HL-60 (cell line): ENCODE results near the gene EFS.

Experiments used
- GABPA ChIP-seq: IDR thresholded peaks from 2 replicates; pipeline ENCODE4 v1.6.1; 2012; ENCODE audit warnings: low read depth
- POLR2AphosphoS5 ChIP-seq: IDR thresholded peaks from 2 replicates; pipeline ENCODE4 v1.6.1; 2012; ENCODE audit warnings: low read depth
- SPI1 ChIP-seq: IDR thresholded peaks from 2 replicates; pipeline ENCODE4 v1.6.1; 2012; ENCODE audit warnings: low read depth, mild to moderate bottlenecking, borderline replicate concordance
- TF ChIP-seq, protein P1 (sequence below): IDR thresholded peaks from one replicate; pipeline ENCODE4 v1.5.1; 2011; ENCODE audit warnings: low read length, control low read depth, inconsistent platforms; ENCODE audit not compliant: insufficient read depth
- TF ChIP-seq, protein P2 (sequence below): IDR thresholded peaks from 2 replicates; pipeline ENCODE4 v1.6.1; 2012; ENCODE audit warnings: low read depth; ENCODE audit not compliant: insufficient replicate concordance

DNA sequence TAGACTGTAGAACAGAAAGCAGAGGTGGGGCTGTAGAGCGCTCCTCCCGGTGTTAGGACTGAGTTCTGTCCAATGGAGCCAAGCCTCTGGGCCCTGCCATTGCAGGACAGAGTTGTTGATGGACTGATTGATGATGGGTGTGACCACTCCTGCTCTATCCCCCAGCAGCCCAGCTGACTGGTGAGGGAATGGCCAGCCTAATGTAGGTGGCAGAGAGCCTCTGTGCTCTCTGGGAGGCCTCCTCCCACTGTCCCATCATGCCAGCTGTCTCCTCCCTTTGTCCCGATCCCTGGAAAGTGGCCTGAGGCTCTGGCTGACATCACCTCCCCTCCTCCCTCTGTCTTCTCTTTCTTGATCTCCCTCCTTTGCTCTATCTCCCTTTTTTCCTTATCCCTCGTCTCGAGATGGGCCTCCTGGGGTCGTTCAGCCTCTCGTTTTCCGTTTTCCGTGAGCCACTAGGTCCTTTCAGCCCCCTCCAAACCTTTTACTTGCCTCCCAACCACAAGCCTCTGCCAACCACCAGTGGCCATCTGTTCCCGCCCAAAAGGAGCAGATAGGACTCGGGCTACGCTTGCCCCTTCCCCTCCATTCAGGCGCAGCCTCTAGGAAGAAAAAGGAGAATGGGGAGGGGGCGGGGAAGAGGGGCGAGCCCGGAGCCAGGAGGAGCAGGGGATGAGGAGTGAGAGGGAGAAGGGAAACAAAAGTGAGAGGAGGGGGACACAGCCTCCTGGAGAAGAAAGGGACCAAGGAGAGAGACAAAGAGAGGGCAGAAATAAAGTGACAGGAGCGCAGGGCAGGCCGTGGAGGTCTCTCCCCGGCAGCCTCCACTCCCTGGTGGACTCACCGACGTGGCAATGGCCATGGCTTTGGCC lies 572 bp downstream of the EFS start:
- no peak for TF ChIP-seq POLR2AphosphoS5
- TF ChIP-seq, protein P1, sequence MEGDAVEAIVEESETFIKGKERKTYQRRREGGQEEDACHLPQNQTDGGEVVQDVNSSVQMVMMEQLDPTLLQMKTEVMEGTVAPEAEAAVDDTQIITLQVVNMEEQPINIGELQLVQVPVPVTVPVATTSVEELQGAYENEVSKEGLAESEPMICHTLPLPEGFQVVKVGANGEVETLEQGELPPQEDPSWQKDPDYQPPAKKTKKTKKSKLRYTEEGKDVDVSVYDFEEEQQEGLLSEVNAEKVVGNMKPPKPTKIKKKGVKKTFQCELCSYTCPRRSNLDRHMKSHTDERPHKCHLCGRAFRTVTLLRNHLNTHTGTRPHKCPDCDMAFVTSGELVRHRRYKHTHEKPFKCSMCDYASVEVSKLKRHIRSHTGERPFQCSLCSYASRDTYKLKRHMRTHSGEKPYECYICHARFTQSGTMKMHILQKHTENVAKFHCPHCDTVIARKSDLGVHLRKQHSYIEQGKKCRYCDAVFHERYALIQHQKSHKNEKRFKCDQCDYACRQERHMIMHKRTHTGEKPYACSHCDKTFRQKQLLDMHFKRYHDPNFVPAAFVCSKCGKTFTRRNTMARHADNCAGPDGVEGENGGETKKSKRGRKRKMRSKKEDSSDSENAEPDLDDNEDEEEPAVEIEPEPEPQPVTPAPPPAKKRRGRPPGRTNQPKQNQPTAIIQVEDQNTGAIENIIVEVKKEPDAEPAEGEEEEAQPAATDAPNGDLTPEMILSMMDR: no peak
- TF ChIP-seq, protein P2, sequence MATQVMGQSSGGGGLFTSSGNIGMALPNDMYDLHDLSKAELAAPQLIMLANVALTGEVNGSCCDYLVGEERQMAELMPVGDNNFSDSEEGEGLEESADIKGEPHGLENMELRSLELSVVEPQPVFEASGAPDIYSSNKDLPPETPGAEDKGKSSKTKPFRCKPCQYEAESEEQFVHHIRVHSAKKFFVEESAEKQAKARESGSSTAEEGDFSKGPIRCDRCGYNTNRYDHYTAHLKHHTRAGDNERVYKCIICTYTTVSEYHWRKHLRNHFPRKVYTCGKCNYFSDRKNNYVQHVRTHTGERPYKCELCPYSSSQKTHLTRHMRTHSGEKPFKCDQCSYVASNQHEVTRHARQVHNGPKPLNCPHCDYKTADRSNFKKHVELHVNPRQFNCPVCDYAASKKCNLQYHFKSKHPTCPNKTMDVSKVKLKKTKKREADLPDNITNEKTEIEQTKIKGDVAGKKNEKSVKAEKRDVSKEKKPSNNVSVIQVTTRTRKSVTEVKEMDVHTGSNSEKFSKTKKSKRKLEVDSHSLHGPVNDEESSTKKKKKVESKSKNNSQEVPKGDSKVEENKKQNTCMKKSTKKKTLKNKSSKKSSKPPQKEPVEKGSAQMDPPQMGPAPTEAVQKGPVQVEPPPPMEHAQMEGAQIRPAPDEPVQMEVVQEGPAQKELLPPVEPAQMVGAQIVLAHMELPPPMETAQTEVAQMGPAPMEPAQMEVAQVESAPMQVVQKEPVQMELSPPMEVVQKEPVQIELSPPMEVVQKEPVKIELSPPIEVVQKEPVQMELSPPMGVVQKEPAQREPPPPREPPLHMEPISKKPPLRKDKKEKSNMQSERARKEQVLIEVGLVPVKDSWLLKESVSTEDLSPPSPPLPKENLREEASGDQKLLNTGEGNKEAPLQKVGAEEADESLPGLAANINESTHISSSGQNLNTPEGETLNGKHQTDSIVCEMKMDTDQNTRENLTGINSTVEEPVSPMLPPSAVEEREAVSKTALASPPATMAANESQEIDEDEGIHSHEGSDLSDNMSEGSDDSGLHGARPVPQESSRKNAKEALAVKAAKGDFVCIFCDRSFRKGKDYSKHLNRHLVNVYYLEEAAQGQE: no peak
- no peak for TF ChIP-seq GABPA
- TF ChIP-seq SPI1: no peak
